HepG2 (cell line): Measurements from ENCODE around the gene FEM1B. TPM values are rescaled to one million over a fixed set of nuclear protein-coding genes. Genes with fewer than 3 reads are reported as not detected.

ENCODE experiments used
- GZF1 ChIP-seq: sonication (generic); formaldehyde crosslinking; IDR thresholded peaks from 2 replicates; pipeline ENCODE4 v1.5.1; 2020; ENCODE audit warnings: mild to moderate bottlenecking, missing genetic modification reagents
- HMG20A ChIP-seq: IDR thresholded peaks from 2 replicates; pipeline ENCODE4 v1.6.1; 2016; ENCODE audit warnings: borderline replicate concordance
- IRF2 ChIP-seq: IDR thresholded peaks from 2 replicates; pipeline ENCODE4 v1.6.1; 2018; ENCODE audit warnings: missing genetic modification reagents, missing compliant biosample characterization
- NONO ChIP-seq, 2 experiments: fragments of 450-650 bp in 1 of 2; sonication (generic) in 1 of 2; formaldehyde crosslinking in 1 of 2; IDR thresholded peaks in 1 of 2; conservative IDR thresholded peaks in 1 of 2; 2 replicates each; pipeline versions ENCODE4 v1.6.1 to v1.8.0; 2017 to 2022; ENCODE audit warnings: mild to moderate bottlenecking in 1 of 2, missing genetic modification reagents in 1 of 2, moderate library complexity in 1 of 2
- SALL1 ChIP-seq: sonication (generic); formaldehyde crosslinking; IDR thresholded peaks from 2 replicates; pipeline ENCODE4 v1.8.0; 2022; ENCODE audit warnings: mild to moderate bottlenecking, missing genetic modification reagents
- TARDBP ChIP-seq: sonication (generic); formaldehyde crosslinking; IDR thresholded peaks from 2 replicates; pipeline ENCODE4 v1.8.0; 2022; ENCODE audit warnings: mild to moderate bottlenecking, missing genetic modification reagents
- TCF7 ChIP-seq: sonication (generic); IDR thresholded peaks from 2 replicates; pipeline ENCODE4 v1.6.1; 2016; ENCODE audit warnings: antibody characterized with exemption, low read depth
- TOE1 ChIP-seq: sonication (generic); formaldehyde crosslinking; IDR thresholded peaks from 2 replicates; pipeline ENCODE4 v1.4.0; 2020; ENCODE audit warnings: mild to moderate bottlenecking, missing genetic modification reagents
- ZBTB8A ChIP-seq: sonication (generic); formaldehyde crosslinking; IDR thresholded peaks from 2 replicates; pipeline ENCODE4 v1.4.0; 2020; ENCODE audit warnings: mild to moderate bottlenecking, low read depth, missing genetic modification reagents, borderline replicate concordance
- ZNF234 ChIP-seq: sonication (generic); formaldehyde crosslinking; conservative IDR thresholded peaks from 2 replicates; pipeline ENCODE4 v1.5.1; 2020; ENCODE audit warnings: mild to moderate bottlenecking, missing genetic modification reagents
- ZNF329 ChIP-seq: sonication (generic); formaldehyde crosslinking; IDR thresholded peaks from 2 replicates; pipeline ENCODE4 v1.9.0; 2021; ENCODE audit warnings: low read depth, mild to moderate bottlenecking, missing genetic modification reagents
- ZNF7 ChIP-seq: IDR thresholded peaks from 2 replicates; pipeline ENCODE4 v1.6.1; 2016; ENCODE audit warnings: missing biosample characterization, missing genetic modification reagents
- ZNF768 ChIP-seq: sonication (generic); formaldehyde crosslinking; IDR thresholded peaks from 2 replicates; pipeline ENCODE4 v1.4.0; 2020; ENCODE audit warnings: missing genetic modification reagents
- ZNF792 ChIP-seq: IDR thresholded peaks from 2 replicates; pipeline ENCODE4 v1.6.1; 2016
- polyA plus RNA-seq, 8 experiments: library from polyadenylated mRNA; depleted of rRNA in 3 of 8; stranded (reverse) in 7 of 8; unstranded in 1 of 8; fragments of >200 nt; fragmentation: Illumina TruSeq in 4 of 8; extraction: Trizol in 4 of 8; gene quantifications; 2 replicates each; pipeline versions ENCODE4 v1.2.1 to v1.2.3, GENCODE V29; 2011 to 2016; ENCODE audit warnings: low read depth in 4 of 8, missing spikeins in 1 of 8, mixed read lengths in 1 of 8; ENCODE audit not compliant: insufficient read depth in 1 of 8
- total RNA-seq, 5 experiments: library from RNA; depleted of rRNA; stranded (reverse); fragments of >200 nt; fragmentation: Illumina TruSeq; extraction: Trizol; gene quantifications; 2 replicates each; pipeline ENCODE4 v1.2.3, GENCODE V29; 2016; ENCODE audit warnings: low read depth in 1 of 5
- TF ChIP-seq, protein P1 (sequence below): sonication (generic); formaldehyde crosslinking; IDR thresholded peaks from 2 replicates; pipeline ENCODE4 v1.4.0; 2020; ENCODE audit warnings: low read depth, mild to moderate bottlenecking, missing genetic modification reagents
- TF ChIP-seq, protein P2 (sequence below): sonication (generic); formaldehyde crosslinking; IDR thresholded peaks from 2 replicates; pipeline ENCODE4; 2020; ENCODE audit warnings: missing genetic modification reagents, mild to moderate bottlenecking, borderline replicate concordance
- TF ChIP-seq, protein P3 (sequence below): IDR thresholded peaks from 2 replicates; pipeline ENCODE4 v1.6.1; 2016; ENCODE audit warnings: mild to moderate bottlenecking
- TF ChIP-seq, protein P4 (sequence below): sonication (generic); formaldehyde crosslinking; IDR thresholded peaks from 2 replicates; pipeline ENCODE4 v1.4.0; 2020; ENCODE audit warnings: missing genetic modification reagents, borderline replicate concordance
- TF ChIP-seq, protein P5 (sequence below): sonication (generic); formaldehyde crosslinking; IDR thresholded peaks from 2 replicates; pipeline ENCODE4 v1.8.0; 2022; ENCODE audit warnings: low read depth, missing genetic modification reagents

The FEM1B gene
- total and polyA plus RNA-seq, 2 of the 13 experiments (the other 11 are each of a cell fraction or from before 2014, with no cell fraction given), result 38.1 to 40.0 TPM

DNA sequence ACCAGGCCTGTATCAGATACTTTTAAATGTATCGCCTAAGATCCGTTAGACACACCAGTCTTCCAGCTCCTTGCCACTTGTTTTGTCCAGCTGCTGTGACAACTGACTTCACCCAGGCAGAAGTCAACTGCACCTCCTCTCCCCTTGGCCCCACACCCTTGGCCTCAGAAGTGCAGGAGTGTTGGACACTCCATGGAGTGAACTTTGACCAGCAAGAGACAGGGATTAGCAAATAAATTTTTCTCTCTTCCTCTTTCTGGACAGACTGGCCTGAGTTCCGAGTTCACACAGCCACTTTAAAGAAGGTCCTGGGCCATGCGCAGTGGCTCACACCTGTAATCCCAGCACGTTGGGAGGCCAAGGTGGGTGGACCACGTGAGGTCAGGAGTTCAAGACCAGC lies 45.1 kb upstream of the FEM1B start (continued):
- TF ChIP-seq, protein P1, sequence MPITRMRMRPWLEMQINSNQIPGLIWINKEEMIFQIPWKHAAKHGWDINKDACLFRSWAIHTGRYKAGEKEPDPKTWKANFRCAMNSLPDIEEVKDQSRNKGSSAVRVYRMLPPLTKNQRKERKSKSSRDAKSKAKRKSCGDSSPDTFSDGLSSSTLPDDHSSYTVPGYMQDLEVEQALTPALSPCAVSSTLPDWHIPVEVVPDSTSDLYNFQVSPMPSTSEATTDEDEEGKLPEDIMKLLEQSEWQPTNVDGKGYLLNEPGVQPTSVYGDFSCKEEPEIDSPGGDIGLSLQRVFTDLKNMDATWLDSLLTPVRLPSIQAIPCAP (CRISPR knock-in tag), result no peak
- no peak for TF ChIP-seq ZNF792 (CRISPR knock-in tag)
- no peak for TF ChIP-seq NONO (IDR thresholded peaks at IDR 0.05)
- TF ChIP-seq NONO (CRISPR knock-in tag; conservative IDR thresholded peaks at IDR 0.05), result no peak
- TF ChIP-seq ZNF329 (CRISPR knock-in tag), result no peak
- no peak for TF ChIP-seq IRF2
- no peak for TF ChIP-seq TARDBP (CRISPR knock-in tag)
- TF ChIP-seq ZNF234 (CRISPR knock-in tag), result no peak
- no peak for TF ChIP-seq TOE1 (CRISPR knock-in tag)
- TF ChIP-seq ZNF7 (CRISPR knock-in tag), result 0 out of 2 replicates have a peak, but pooled peaks have one; percentile 7
- no peak for TF ChIP-seq ZNF768 (CRISPR knock-in tag)
- TF ChIP-seq, protein P2, sequence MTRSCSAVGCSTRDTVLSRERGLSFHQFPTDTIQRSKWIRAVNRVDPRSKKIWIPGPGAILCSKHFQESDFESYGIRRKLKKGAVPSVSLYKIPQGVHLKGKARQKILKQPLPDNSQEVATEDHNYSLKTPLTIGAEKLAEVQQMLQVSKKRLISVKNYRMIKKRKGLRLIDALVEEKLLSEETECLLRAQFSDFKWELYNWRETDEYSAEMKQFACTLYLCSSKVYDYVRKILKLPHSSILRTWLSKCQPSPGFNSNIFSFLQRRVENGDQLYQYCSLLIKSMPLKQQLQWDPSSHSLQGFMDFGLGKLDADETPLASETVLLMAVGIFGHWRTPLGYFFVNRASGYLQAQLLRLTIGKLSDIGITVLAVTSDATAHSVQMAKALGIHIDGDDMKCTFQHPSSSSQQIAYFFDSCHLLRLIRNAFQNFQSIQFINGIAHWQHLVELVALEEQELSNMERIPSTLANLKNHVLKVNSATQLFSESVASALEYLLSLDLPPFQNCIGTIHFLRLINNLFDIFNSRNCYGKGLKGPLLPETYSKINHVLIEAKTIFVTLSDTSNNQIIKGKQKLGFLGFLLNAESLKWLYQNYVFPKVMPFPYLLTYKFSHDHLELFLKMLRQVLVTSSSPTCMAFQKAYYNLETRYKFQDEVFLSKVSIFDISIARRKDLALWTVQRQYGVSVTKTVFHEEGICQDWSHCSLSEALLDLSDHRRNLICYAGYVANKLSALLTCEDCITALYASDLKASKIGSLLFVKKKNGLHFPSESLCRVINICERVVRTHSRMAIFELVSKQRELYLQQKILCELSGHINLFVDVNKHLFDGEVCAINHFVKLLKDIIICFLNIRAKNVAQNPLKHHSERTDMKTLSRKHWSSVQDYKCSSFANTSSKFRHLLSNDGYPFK (CRISPR knock-in tag), result no peak
- TF ChIP-seq, protein P3, sequence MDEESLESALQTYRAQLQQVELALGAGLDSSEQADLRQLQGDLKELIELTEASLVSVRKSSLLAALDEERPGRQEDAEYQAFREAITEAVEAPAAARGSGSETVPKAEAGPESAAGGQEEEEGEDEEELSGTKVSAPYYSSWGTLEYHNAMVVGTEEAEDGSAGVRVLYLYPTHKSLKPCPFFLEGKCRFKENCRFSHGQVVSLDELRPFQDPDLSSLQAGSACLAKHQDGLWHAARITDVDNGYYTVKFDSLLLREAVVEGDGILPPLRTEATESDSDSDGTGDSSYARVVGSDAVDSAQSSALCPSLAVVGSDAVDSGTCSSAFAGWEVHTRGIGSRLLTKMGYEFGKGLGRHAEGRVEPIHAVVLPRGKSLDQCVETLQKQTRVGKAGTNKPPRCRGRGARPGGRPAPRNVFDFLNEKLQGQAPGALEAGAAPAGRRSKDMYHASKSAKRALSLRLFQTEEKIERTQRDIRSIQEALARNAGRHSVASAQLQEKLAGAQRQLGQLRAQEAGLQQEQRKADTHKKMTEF (CRISPR knock-in tag), result 0 out of 2 replicates have a peak, but pooled peaks have one; percentile 22
- TF ChIP-seq, protein P4, sequence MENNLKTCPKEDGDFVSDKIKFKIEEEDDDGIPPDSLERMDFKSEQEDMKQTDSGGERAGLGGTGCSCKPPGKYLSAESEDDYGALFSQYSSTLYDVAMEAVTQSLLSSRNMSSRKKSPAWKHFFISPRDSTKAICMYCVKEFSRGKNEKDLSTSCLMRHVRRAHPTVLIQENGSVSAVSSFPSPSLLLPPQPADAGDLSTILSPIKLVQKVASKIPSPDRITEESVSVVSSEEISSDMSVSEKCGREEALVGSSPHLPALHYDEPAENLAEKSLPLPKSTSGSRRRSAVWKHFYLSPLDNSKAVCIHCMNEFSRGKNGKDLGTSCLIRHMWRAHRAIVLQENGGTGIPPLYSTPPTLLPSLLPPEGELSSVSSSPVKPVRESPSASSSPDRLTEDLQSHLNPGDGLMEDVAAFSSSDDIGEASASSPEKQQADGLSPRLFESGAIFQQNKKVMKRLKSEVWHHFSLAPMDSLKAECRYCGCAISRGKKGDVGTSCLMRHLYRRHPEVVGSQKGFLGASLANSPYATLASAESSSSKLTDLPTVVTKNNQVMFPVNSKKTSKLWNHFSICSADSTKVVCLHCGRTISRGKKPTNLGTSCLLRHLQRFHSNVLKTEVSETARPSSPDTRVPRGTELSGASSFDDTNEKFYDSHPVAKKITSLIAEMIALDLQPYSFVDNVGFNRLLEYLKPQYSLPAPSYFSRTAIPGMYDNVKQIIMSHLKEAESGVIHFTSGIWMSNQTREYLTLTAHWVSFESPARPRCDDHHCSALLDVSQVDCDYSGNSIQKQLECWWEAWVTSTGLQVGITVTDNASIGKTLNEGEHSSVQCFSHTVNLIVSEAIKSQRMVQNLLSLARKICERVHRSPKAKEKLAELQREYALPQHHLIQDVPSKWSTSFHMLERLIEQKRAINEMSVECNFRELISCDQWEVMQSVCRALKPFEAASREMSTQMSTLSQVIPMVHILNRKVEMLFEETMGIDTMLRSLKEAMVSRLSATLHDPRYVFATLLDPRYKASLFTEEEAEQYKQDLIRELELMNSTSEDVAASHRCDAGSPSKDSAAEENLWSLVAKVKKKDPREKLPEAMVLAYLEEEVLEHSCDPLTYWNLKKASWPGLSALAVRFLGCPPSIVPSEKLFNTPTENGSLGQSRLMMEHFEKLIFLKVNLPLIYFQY (CRISPR knock-in tag), result no peak
- TF ChIP-seq HMG20A (CRISPR knock-in tag), result peak; percentile 49; the same call in 1 of the 2 replicates
- TF ChIP-seq GZF1 (CRISPR knock-in tag), result no peak
- no peak for TF ChIP-seq TCF7
- peak; percentile 51; the same call in 1 of the 2 replicates for TF ChIP-seq SALL1 (CRISPR knock-in tag)
- TF ChIP-seq, protein P5, sequence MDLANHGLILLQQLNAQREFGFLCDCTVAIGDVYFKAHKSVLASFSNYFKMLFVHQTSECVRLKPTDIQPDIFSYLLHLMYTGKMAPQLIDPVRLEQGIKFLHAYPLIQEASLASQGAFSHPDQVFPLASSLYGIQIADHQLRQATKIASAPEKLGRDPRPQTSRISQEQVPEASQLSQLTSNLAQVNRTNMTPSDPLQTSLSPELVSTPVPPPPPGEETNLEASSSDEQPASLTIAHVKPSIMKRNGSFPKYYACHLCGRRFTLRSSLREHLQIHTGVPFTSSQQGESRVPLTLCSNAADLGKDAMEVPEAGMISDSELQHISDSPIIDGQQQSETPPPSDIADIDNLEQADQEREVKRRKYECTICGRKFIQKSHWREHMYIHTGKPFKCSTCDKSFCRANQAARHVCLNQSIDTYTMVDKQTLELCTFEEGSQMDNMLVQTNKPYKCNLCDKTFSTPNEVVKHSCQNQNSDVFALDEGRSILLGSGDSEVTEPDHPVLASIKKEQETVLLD (CRISPR knock-in tag), result no peak
- TF ChIP-seq ZBTB8A, result no peak
